HPDE6-E6E7 (cell line): ENCODE measurements around the gene ADGRL1.
"Not testable (repeated sequence)": the region's sequence is repeated elsewhere in the genome, so short reads cannot be mapped to it uniquely, and the experiment has no call there.

Experiments
- DNase-seq: peaks from one replicate; pipeline ENCODE4 v3.0.0; 2011; ENCODE audit warnings: missing footprints; ENCODE audit errors: extremely low spot score

ADGRL1 gene

DNA sequence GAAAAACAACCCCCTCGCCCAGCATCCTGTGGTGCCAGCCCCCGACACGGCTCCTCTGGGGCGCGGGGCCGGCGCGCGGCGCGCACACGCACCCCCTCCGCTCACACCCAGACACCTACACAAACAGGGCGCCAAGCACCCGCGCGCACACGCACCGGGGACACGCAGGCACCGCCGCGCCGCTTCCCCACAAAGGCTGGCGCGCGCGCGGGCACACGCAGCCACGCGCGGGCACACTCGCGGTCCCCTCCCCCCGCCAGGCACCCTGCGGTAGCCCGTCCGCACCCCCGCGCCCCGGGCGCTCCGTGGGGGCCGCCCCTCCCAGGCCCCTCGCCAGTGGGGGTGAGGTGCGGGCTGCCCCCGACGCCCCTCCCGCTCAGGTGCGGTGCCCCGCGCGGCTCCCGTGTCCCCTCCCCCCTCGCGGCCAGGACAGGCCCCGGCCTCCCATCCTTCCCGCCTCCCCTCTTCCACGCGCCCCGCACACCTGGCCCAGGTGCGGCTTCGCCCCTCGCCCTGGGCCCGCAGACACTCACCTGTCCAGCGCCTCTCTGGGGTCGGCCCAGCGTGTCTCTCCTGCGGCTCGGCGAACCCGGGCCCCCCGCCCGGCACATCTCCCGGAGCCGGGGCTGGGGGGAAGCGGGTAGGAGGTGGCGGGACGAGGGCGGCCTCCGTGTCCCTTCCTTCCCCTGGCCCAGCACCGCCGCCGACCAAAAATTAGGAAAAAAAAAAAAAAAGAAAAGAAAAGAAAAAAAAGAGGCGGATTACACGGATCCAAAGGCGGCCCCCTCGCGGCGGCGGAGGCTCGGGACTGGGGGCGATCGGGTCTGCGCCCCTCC lies at the start of gene ADGRL1:
ADGRL1 (minus strand) TSS at position 718 of the 836 bp plus-strand sequence. CDS start 22,567 bp downstream, outside the sequence.
- not testable (repeated sequence) for DNase-seq

GRCh38 chr19:14255316-14255715 lies 49.3 kb upstream of the ADGRL1 start:
- not testable (repeated sequence) for DNase-seq

DNA sequence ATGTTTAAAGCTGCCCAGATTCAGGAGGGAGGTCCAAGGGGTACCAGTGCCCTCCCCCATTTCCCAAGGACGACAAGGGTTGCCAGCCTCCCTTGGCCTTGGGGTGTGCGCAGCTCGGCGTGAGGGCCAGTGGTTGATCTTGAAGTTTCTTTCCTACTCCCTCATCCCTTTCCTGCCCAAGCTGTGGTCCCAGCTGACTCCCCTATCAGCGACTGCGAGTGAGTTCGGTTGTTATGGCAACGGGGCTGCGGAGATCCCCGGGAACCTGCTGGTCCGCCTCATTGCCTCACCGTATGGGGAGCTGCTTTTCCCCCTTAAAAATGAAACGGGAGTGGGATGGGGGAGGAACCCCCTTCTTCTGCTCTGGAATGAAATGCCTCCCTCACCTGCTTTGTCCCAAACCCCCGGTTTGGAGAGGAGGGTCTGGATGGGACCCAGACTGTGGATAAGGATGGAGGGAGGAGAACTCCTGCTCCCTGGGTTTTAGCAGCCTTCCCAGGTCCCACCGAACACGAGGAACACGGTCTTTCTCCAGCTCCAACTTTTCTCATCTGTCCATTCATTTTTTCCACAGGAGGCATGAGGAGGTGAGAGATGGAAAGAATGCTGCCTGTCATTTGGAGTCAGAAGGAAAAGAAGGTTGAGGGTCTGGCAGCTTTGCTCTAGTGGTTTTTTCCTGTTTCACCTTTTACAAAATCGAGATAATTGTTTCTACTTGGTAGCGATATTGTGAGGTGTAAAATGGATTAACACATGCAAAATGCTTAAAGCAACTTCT lies 48.0 kb upstream of the ADGRL1 start:
- DNase-seq = not testable (repeated sequence)

DNA sequence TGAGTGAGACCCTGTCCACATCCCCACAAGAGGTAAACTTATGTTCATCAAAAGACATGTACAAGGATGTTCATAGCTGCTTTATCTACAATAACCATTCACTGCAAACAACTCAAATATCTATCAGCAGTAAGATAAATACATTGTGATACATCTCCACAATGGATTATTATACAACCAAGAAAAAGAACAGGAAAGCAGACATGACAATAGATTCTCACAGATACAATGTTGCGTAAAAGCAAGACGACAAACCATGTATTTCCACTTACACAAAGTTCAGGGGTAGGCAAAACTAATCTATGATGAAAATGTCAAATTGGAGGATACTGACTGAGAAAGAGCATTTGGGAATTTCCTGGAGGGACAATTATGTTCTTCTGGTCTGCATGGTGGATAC lies 46.2 kb upstream of the ADGRL1 start:
- not testable (repeated sequence) for DNase-seq

DNA sequence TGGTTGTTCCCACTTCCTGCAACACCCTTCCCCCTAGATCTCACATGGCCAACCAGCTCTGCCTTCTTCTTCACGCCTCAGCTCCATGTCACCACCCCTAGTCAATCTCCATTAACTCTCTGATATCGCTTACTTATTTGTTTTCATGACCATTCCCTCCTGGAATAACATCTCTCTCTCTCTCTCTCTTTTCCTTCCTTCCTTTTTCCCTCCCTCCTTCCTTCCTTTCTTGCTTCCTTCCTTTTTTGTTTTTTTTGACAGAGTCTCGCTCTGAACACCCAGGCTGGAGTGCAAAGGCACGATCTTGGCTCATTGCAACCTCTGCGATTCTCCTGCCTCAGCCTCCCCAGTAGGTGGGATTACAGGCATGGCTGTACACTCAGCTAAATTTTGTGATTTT lies 44.9 kb upstream of the ADGRL1 start:
- no peak for DNase-seq

- DNase-seq = not testable (repeated sequence)
Measured at GRCh38 chr19:14250315-14250714, 44.3 kb upstream of the ADGRL1 start.

GRCh38 chr19:14249891-14250290 lies 43.9 kb upstream of the ADGRL1 start:
- not testable (repeated sequence) for DNase-seq

- DNase-seq = not testable (repeated sequence)
Measured at GRCh38 chr19:14249012-14249754, 43.2 kb upstream of the ADGRL1 start.

DNA sequence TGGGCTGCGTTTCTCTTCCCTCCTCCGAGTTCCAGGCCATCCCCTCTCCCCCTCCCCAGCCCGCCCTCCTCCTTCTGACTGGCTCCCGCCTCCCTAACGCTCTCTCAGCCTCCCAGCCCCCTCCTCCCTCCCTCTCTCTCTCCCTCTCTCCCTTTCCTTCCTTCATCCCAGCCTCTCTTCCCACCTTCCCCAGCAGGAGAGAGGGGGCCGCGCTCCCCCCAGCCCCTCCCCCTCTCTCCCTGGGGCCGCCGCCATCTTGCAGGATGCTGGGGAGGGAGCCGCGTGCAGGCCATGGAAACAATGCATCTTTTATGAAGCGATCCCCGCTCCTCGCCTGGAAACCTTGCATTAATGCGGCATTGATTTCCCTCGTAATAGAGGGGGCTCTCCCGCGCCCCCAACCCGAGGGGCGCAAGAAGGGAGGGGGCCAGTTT lies 42.6 kb upstream of the ADGRL1 start:
- DNase-seq = no peak

- DNase-seq = not testable (repeated sequence)
Measured at GRCh38 chr19:14247548-14248471, 41.8 kb upstream of the ADGRL1 start.

DNA sequence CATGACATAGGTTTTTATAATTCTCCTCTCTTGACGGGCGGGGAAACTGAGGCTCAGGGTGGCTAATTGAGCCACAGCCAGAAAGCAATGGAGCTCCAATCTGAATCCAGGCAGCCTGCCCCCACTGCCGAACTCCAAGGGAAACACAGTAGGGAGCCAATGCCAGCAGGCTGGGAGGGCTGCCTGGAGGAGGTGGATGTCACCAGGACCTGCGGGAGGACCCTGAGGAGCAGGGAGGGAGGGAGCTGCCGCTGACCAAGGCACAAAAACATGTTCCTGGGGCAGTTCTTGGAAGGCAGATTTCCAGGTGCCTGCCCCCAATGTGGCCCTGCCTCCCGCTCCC lies 41.2 kb upstream of the ADGRL1 start:
- not testable (repeated sequence) for DNase-seq

DNA sequence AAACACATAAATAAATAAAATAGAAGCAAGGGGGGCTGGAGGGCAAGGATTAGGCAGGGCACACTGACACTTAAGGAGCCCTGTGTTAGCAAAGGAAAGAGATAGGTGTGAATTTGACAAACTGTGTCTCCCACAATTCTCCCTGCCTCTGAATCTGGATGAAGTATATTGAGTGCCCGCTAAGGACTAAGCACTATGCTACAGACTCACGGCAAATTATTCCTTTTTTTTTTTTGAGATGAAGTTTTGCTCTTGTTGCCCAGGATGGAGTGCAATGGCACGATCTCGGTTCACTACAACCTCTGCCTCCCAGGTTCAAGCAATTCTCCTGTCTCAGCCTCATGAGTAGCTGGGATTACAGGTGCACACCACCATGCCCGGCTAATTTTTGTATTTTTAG lies 38.4 kb upstream of the ADGRL1 start:
- DNase-seq = not testable (repeated sequence)

DNA sequence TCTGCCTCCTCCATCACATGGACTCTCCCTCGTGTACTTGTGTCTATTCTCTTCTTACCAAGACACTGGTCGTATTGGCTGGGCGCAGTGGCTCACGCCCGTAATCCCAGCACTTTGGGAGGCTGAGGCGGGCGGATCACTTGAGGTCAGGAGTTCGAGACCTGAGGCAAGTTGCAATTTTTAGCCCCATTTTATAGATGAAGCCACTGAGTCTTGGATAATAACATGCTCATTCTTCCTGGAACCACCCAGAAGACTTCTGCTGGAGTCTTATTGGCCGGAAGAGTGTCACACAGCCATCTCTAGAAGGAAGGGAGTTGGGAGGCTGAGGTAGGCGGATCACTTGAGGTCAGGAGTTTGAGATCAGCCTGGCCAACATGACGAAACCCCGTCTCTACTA lies 37.7 kb upstream of the ADGRL1 start:
- not testable (repeated sequence) for DNase-seq

DNA sequence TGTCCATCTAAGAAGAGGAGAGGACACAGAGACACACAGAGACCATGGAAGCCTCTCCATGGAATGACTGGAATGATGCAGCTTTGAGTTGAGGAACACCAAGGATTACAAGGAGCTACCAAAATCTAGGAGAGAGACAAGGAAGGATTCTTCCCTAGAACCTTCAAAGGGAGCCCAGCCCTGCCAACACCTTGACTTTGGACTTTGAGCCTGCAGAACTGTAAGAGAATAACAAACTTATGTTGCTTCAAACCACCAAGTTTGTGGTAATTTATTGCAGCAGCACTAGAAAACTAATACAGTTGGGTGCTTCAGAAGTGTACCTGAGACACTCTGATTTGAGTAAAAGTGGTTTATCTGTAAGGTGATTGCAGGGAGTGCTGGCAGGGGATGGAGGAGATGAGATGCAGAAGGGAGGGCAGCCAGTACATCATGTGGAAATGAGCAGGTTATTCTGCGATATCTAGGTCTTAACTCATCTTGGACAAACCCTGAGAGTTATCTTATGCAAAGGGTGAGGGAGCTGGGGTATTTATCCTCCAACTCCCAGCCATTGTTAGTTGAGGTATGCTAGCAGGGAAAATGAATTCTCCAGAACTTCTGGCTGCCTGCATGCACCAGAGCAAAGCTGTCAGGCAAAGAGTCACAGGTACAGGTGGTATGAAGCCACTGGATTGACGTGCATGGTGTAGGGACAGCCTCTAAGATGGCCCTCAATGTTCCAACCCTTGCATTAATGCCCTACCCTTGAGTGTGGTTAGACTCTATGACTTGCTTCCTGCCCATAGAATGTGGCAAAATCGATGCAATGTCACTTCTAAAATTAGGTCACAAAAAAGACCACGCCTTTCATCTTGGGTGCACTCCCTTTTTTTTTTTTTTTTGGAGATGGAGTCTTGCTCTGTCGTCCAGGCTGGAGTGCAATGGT lies 31.3 kb upstream of the ADGRL1 start:
- no peak for DNase-seq

- not testable (repeated sequence) for DNase-seq
Measured at GRCh38 chr19:14232945-14233344, 27.0 kb upstream of the ADGRL1 start.

- DNase-seq = not testable (repeated sequence)
Measured at GRCh38 chr19:14228446-14229071, 22.6 kb upstream of the ADGRL1 start.

- DNase-seq = not testable (repeated sequence)
Measured at GRCh38 chr19:14226498-14226897, 20.5 kb upstream of the ADGRL1 start.

DNA sequence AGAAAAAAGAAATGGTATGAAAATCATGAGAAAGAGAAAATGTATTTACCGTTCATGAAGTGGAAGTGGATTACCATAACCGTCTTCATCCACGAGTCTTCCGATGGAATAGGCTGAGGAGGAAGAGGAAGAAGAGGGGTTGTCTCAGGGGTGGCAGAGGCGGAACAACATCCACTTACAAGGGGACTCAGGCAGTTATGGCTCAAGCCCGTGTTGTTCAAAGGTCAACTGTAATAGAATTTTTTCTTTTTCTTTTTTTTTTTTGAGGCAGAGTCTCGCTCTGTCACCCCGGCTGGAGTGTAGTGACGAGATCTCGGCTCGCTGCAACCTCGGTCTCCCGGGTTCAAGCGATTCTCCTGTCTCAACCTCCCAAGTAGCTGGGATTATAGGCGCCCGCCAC lies 16.9 kb upstream of the ADGRL1 start:
- DNase-seq = no peak

- not testable (repeated sequence) for DNase-seq
Measured at GRCh38 chr19:14221345-14221744, 15.4 kb upstream of the ADGRL1 start.
